GM10847 (cell line): ENCODE results near the gene FZD1.

ENCODE experiments used
- POLR2A ChIP-seq: IDR thresholded peaks from 2 replicates; pipeline ENCODE4 v1.6.1; 2011; ENCODE audit not compliant: insufficient read length; ENCODE audit errors: extremely low read depth

The FZD1 gene

GRCh38 chr7:91307467-91307866, 43.2 kb downstream of the FZD1 start:
- no peak for TF ChIP-seq POLR2A

- TF ChIP-seq POLR2A: no peak
Observed at GRCh38 chr7:91310830-91311460, 46.7 kb downstream of the FZD1 start.

GRCh38 chr7:91311839-91312238, 47.6 kb downstream of the FZD1 start:
- TF ChIP-seq POLR2A: no peak

- no peak for TF ChIP-seq POLR2A
Observed at GRCh38 chr7:91313113-91313512, 48.9 kb downstream of the FZD1 start.

GRCh38 chr7:91314591-91315323, 50.5 kb downstream of the FZD1 start:
- no peak for TF ChIP-seq POLR2A

GRCh38 chr7:91316426-91316825, 52.2 kb downstream of the FZD1 start:
- TF ChIP-seq POLR2A: no peak

- no peak for TF ChIP-seq POLR2A
Observed at GRCh38 chr7:91319351-91319750, 55.1 kb downstream of the FZD1 start.

GRCh38 chr7:91320366-91321078, 56.3 kb downstream of the FZD1 start:
- no peak for TF ChIP-seq POLR2A
